CD4-positive, alpha-beta memory T cell (primary cell): ENCODE measurements around the gene GTPBP3. TPM values are rescaled to one million over a fixed set of nuclear protein-coding genes. Genes with fewer than 3 reads are reported as not detected.

ENCODE experiments used
- CTCF ChIA-PET: fragments of 350-600 bp; sonication (Branson Sonifier 250); formaldehyde crosslinking; loops from one replicate; lab custom pipeline; 2021; ENCODE audit warnings: inconsistent platforms; ENCODE audit not compliant: partially characterized antibody; lab: Charles Lee
- POLR2A ChIA-PET: fragments of 350-600 bp; sonication (Branson Sonifier 250); formaldehyde crosslinking; loops from one replicate; lab custom pipeline; 2021; ENCODE audit not compliant: partially characterized antibody; lab: Charles Lee
- DNase-seq, 5 donors: peaks; one replicate each; pipeline versions ENCODE4 v3.0.0 to v3.0.0-alpha.2; 2020 to 2022; ENCODE audit warnings: mixed read lengths in 1 of 5
- H3K27ac ChIP-seq: one replicate; pipeline ENCODE4 v1.7.0; 2013; ENCODE audit warnings: low read depth, low read length
- H3K27me3 ChIP-seq: 2 replicates; pipeline ENCODE4 v1.7.0; 2013; ENCODE audit warnings: mild to moderate bottlenecking, low read length, moderate library complexity; ENCODE audit not compliant: insufficient read depth
- H3K36me3 ChIP-seq: 2 replicates; pipeline ENCODE4 v1.7.0; 2013; ENCODE audit warnings: mild to moderate bottlenecking, low read length, moderate library complexity; ENCODE audit not compliant: insufficient read depth
- H3K4me1 ChIP-seq: 2 replicates; pipeline ENCODE4 v1.7.0; 2013; ENCODE audit warnings: mild to moderate bottlenecking, low read length, moderate library complexity; ENCODE audit not compliant: insufficient read depth
- H3K4me3 ChIP-seq, 2 donors: one replicate each; pipeline ENCODE4 v1.7.0; 2013; ENCODE audit warnings: low read length in 2 of 2, mild to moderate bottlenecking in 1 of 2
- H3K9me3 ChIP-seq, 2 donors: one replicate each; pipeline ENCODE4 v1.7.0; 2013; ENCODE audit warnings: low read length in 2 of 2, control low read depth in 1 of 2; ENCODE audit not compliant: control insufficient read depth in 1 of 2
- H3K27ac Mint-ChIP-seq, 7 donors: one replicate each; pipeline ENCODE4 v1.8.0; 2020 to 2021; ENCODE audit warnings: mixed read lengths in 7 of 7, mild to moderate bottlenecking in 6 of 7, inconsistent platforms in 3 of 7, moderate library complexity in 3 of 7
- H3K27me3 Mint-ChIP-seq, 2 donors: one replicate each; pipeline ENCODE4 v1.8.0; 2020 to 2021; ENCODE audit warnings: mixed read lengths in 2 of 2
- H3K36me3 Mint-ChIP-seq, 2 donors: one replicate each; pipeline ENCODE4 v1.8.0; 2020 to 2021; ENCODE audit warnings: mixed read lengths in 2 of 2, inconsistent platforms in 1 of 2, mild to moderate bottlenecking in 1 of 2
- H3K4me1 Mint-ChIP-seq, 4 donors: one replicate each; pipeline ENCODE4 v1.8.0; 2020 to 2021; ENCODE audit warnings: mixed read lengths in 4 of 4, mild to moderate bottlenecking in 1 of 4
- H3K4me3 Mint-ChIP-seq, 8 donors: one replicate each; pipeline ENCODE4 v1.8.0; 2020 to 2021; ENCODE audit warnings: mixed read lengths in 8 of 8, mild to moderate bottlenecking in 7 of 8, moderate library complexity in 6 of 8, inconsistent platforms in 3 of 8
- H3K9me3 Mint-ChIP-seq, 8 donors: one replicate each; pipeline ENCODE4 v1.8.0; 2020 to 2021; ENCODE audit warnings: mixed read lengths in 8 of 8, mild to moderate bottlenecking in 5 of 8, inconsistent platforms in 3 of 8, moderate library complexity in 1 of 8
- intact Hi-C: fragments of 100-400 bp; cut with micrococcal nuclease; formaldehyde crosslinking; loops from one replicate; pipeline ENCODE4 v1.15.1; 2023
- polyA plus RNA-seq, 2 donors: library from polyadenylated mRNA; unstranded; fragments of 300-500 nt; fragmentation: Illumina TruSeq; gene quantifications; one replicate each; pipeline ENCODE4 v1.2.3, GENCODE V29; 2021
- total RNA-seq, 2 experiments: library from RNA; stranded (reverse); gene quantifications; one replicate each; pipeline ENCODE4 v1.2.3, GENCODE V29; 2021

GTPBP3 gene
- total and polyA plus RNA-seq, 4 experiments from 2014 or later, result 6.4 to 58.4 (median 33.2) TPM

DNA sequence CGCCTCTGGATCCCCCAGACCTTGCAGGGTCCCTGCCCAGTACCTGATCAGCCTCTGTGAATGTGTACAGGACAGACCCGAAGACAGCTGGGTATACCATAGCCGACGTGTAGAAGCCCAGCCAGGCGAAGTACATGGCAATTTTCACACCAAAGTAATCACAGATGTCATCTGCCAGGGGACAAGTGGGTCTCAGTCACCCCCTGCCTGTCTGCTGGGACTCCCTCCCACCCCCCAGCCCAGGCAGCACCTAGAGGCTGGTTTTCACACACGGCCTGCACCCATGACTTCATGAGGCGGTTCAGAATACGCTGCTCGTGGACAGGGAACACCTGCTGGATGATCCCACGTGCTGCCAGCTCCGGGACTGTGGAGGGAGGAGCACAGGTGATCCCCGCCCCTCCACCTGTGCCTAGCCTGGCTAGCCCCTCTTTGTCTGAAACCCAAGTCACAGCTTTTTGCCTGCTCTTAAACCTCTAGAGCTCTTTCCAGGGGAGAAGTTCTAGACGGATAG is 6.3 kb upstream of the GTPBP3 start:
- Mint-ChIP-seq H3K9me3 (peaks cover 0 to 1% (median 0%) of the 10 kb centered on the region in 8 donors), H3K27me3 (no peaks in the 10 kb centered on the region), H3K4me3 (peak overlapping the region in 1 of 8 donors; percentile 67), H3K36me3 (peaks cover 0 to 6% of the 10 kb centered on the region in 2 donors), H3K27ac (peak overlapping the region in 2 of 7 donors; percentile 41 to 59), H3K4me1 (peaks cover 11 to 42% (median 26%) of the 10 kb centered on the region in 4 donors)
- H3K4me3 ChIP-seq, result no peak overlapping the region
- H3K27ac ChIP-seq, result no peak overlapping the region
- intact Hi-C loops, result no loop called here
- no peaks in the 10 kb centered on the region for H3K27me3 ChIP-seq
- no peaks in the 10 kb centered on the region for H3K36me3 ChIP-seq
- H3K4me1 ChIP-seq, result peaks cover 36% of the 10 kb centered on the region
- POLR2A ChIA-PET, result no interaction called here
- no peak for DNase-seq
- CTCF ChIA-PET, result interaction anchor here (1.1 kb wide), 1 partner anchor 14 kb away, joined by 5 read pairs; no protein-coding TSS in a partner anchor
- no peaks in the 10 kb centered on the region for H3K9me3 ChIP-seq

DNA sequence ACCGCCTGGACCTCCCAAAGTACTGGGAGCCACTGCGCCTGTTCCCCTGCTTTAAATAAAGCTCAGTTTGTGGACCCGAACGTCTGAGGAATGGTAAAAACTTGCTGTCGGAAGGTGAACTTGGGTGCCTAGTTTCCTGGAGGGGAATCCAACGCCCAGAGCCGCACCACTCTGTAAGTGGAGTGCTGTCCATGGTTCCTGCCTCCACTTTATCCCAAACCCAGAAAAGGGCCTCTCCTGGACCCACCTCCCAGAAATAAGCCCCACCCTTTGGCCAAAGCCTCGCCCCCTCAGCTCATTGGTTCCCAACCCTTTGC is 5.0 kb upstream of the GTPBP3 start:
- Mint-ChIP-seq H3K4me3 (no peak overlapping the region), H3K27me3 (no peaks in the 10 kb centered on the region), H3K4me1 (peaks cover 14 to 54% (median 34%) of the 10 kb centered on the region in 4 donors), H3K36me3 (peaks cover 0 to 9% of the 10 kb centered on the region in 2 donors), H3K27ac (no peak overlapping the region), H3K9me3 (peaks cover 0 to 1% (median 0%) of the 10 kb centered on the region in 8 donors)
- Histone ChIP-seq H3K27ac (no peak overlapping the region), H3K4me1 (peaks cover 41% of the 10 kb centered on the region), H3K36me3 (no peaks in the 10 kb centered on the region), H3K4me3 (no peak overlapping the region), H3K27me3 (no peaks in the 10 kb centered on the region), H3K9me3 (no peaks in the 10 kb centered on the region)
- intact Hi-C loops, result no loop called here
- ChIA-PET POLR2A (interaction anchor here (1.8 to 5.7 kb wide), 5 partner anchors 8 to 28 kb away, joined by 4 to 64 read pairs (median 8); partner anchors contain the start of genes ABHD8, DDA1 and MRPL34), CTCF (interaction anchor here (1.2 to 2.0 kb wide), 4 partner anchors 13 to 54 kb away, joined by 4 to 10 read pairs (median 5); no protein-coding TSS in a partner anchor)
- DNase-seq, result no peak

DNA sequence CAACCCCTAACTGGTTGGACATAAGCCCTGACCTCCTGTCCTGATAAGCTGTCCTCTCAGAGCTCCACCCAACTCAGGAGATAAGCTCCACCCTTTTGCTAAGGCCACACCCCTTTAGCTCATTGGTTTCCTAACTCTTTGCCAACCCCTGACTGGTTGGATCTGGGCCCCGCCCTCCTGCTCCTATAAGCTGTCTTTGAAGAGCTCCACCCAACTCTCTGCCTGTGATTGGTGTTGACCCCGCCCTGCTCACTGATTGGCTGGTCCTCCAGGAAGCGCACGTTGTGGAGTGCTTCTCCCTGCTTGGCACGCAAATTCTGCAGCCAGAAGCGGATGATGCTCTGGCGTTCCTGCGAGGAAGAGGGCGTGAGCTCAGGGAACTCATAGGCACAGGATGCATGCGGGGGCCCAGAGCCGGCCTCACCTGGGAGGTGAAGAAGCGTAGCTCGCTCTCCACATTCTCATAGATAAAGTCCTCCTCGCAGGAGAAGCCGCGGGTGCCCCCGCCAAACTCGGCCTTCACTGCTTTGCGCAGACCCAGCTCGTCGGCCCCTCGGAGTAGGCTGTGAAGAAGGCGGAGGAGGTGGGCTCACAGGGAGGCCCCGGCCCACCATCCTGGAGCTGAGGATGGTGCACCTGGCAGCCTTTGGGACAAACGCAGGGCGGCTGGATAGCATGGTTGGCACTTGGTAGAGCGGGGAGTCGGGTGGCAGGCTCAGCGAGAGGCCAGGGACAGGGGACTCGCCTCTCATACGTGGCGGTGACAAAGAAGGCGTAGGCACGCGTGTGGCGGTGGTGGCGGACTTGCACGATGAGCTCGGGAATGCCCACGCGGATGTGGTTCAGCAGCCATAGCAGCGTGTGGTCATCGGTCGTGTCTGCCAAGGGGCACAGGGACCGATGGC is 4.4 kb upstream of the GTPBP3 start:
- H3K4me3 Mint-ChIP-seq, result peak overlapping the region in 6 of 8 donors; percentile 4 to 54 (median 40)
- Histone ChIP-seq H3K4me3 (no peak overlapping the region), H3K4me1 (peaks cover 44% of the 10 kb centered on the region), H3K36me3 (no peaks in the 10 kb centered on the region), H3K9me3 (no peaks in the 10 kb centered on the region), H3K27ac (no peak overlapping the region), H3K27me3 (no peaks in the 10 kb centered on the region)
- intact Hi-C loops, result no loop called here
- H3K36me3 Mint-ChIP-seq, result peaks cover 0 to 14% of the 10 kb centered on the region in 2 donors
- DNase-seq, result peak in 2 of 5 donors; percentile 31 to 65
- no peaks in the 10 kb centered on the region for H3K27me3 Mint-ChIP-seq
- ChIA-PET POLR2A (interaction anchor here (1.0 to 5.7 kb wide), 9 partner anchors 8 to 106 kb away, joined by 3 to 64 read pairs (median 8); partner anchors contain the start of genes ABHD8, BABAM1, DDA1 and MRPL34), CTCF (interaction anchor here (0.5 to 3.2 kb wide), 6 partner anchors 12 to 54 kb away, joined by 3 to 10 read pairs (median 5); partner anchors contain the start of gene DDA1)
- peaks cover 0 to 1% (median 0%) of the 10 kb centered on the region in 8 donors for H3K9me3 Mint-ChIP-seq
- peaks cover 16 to 60% (median 36%) of the 10 kb centered on the region in 4 donors for H3K4me1 Mint-ChIP-seq
- peak overlapping the region in 2 of 7 donors; percentile 42 to 74 for H3K27ac Mint-ChIP-seq

DNA sequence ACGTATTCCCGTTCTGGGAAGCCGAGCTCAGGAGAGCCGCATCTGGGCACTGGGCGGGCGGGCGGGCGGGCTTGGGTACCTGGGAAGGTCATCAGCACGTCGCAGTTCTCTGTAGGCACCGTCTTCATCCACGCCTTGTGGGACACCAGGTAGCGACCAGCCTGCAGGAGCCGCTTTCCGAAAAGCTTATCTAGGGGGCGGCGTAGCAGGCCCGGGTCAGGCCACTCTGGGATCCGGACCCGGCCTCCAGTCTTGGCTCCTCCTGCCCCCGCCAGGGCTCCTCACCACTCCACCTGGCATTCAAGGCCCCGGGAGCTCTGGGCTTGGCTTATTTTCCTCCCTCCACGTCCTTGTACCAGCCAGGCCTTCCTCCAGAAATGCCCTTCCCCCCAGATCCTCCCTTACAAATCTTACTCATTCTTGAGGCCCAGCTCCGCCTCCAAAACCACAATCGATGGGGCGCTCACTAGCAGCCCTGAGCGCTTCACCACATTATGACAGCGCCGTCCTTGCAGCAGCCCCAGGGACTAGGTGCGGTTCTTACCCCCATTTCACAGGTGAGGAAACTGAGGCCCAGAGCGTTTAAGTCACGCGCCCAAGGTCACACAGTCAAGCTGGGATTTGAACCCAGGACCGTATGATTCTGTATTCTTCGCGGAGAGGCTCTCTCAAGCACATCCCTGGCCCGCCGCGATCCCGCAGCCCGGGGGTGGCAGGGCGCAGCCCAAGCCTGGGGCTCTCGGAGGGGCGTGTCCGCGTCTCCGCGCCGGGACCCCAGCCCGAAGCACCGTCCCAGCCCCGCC is 3.5 kb upstream of the GTPBP3 start:
- ChIA-PET POLR2A (interaction anchor here (1.0 to 5.7 kb wide), 12 partner anchors 9 to 107 kb away, joined by 3 to 64 read pairs (median 7); partner anchors contain the start of genes ABHD8, BABAM1, DDA1 and MRPL34), CTCF (interaction anchor here (0.5 to 3.2 kb wide), 7 partner anchors 13 to 41 kb away, joined by 3 to 11 read pairs (median 8); partner anchors contain the start of genes DDA1 and MRPL34)
- Mint-ChIP-seq H3K4me3 (peak overlapping the region; percentile 84 to 94 (median 90)), H3K36me3 (peaks cover 0 to 14% of the 10 kb centered on the region in 2 donors), H3K27ac (peak overlapping the region; percentile 83 to 97 (median 88)), H3K4me1 (peaks cover 18 to 63% (median 41%) of the 10 kb centered on the region in 4 donors), H3K27me3 (no peaks in the 10 kb centered on the region), H3K9me3 (peaks cover 0 to 1% (median 0%) of the 10 kb centered on the region in 8 donors)
- no peaks in the 10 kb centered on the region for H3K27me3 ChIP-seq
- H3K4me1 ChIP-seq, result peaks cover 53% of the 10 kb centered on the region
- intact Hi-C loops, result loop anchor here (1.0 to 2.0 kb wide), 2 partner anchors 41 to 57 kb away; no protein-coding TSS in a partner anchor
- peak overlapping the region; percentile 71 for H3K27ac ChIP-seq
- H3K36me3 ChIP-seq, result no peaks in the 10 kb centered on the region
- peak overlapping the region; percentile 42 to 76 for H3K4me3 ChIP-seq
- DNase-seq, result peak; percentile 58 to 90 (median 69)
- H3K9me3 ChIP-seq, result no peaks in the 10 kb centered on the region

DNA sequence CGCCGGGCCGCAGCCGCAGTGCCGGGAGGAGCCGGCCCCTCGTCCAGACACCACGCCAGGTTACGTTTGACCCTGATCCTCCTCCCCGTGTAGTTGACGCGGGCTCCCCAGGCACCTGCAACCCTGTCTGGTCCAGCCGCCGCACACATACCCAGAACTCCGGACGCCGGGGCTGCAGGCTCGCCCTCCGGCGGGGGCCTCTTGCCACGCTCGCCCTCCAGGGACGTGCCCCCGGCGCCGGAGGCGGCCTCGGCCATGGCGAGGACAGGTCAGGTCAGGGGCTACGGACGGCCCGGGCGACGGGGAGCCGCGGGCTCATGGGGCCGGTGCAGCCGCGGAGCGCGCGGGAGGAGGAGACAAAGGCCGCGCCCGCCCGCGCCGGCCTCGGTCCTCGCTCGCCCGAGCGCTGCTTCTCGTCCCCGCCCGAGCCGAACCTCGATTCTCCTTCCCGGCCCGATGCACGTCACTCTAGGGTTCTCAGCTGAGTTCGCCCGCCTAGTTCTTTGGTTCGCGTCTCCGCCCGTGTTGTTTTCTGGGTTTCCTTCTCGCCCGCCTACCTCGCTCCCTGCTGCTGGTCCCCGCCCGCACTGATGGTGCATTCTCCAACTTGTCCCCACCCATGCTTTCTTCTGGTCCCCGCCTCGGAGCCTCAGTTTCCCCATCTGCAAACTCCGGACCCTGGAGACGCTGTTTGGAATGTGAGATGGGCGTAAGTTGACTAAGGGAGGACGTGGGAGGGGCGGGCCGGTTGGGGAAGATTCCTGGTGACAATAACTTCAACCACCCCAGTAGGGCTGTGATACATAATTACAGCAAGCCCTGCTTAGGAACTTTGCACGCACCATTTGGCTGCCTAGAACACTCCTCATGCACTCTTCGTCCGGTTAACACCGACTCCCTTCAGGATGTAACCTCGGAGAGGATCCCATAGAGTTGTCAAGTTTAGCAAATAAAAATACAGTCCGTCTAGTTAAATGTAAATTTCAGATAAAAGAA is 2.6 kb upstream of the GTPBP3 start, which contains the start of gene ANO8:
TSS of gene ANO8 (minus strand) at position 442 of the 996 bp plus-strand sequence. CDS start at position 257, 185 bp downstream.
- Histone ChIP-seq H3K4me3 (peak within 1 kb of the TSS; percentile 71 to 76), H3K36me3 (no peaks in the 10 kb centered on the region), H3K27me3 (no peaks in the 10 kb centered on the region), H3K27ac (peak within 1 kb of the TSS; percentile 71), H3K4me1 (peaks cover 47% of the 10 kb centered on the region), H3K9me3 (no peaks in the 10 kb centered on the region)
- peaks cover 0 to 1% (median 0%) of the 10 kb centered on the region in 8 donors for H3K9me3 Mint-ChIP-seq
- CTCF ChIA-PET, result interaction anchor here (0.8 to 3.2 kb wide), 7 partner anchors 12 to 55 kb away, joined by 3 to 11 read pairs (median 7); partner anchors contain the start of genes DDA1 and MRPL34
- DNase-seq, result peak; percentile 94 to 97 (median 96)
- peak within 1 kb of the TSS; percentile 88 to 96 (median 90) for H3K4me3 Mint-ChIP-seq
- H3K27ac Mint-ChIP-seq, result peak within 1 kb of the TSS; percentile 89 to 97 (median 92)
- H3K27me3 Mint-ChIP-seq, result no peaks in the 10 kb centered on the region
- H3K36me3 Mint-ChIP-seq, result peaks cover 0 to 14% of the 10 kb centered on the region in 2 donors
- H3K4me1 Mint-ChIP-seq, result peaks cover 18 to 61% (median 38%) of the 10 kb centered on the region in 4 donors
- POLR2A ChIA-PET, result interaction anchor here (0.8 to 5.7 kb wide), 17 partner anchors 9 to 209 kb away, joined by 3 to 64 read pairs (median 5); partner anchors contain the start of genes ABHD8, BABAM1, BST2 and DDA1
- intact Hi-C loops, result loop anchor here (1.0 to 5.0 kb wide), 3 partner anchors 42 to 73 kb away; partner anchors contain the start of gene BST2
